Activated CD4-positive, alpha-beta T cell treated with anti-CD3 and anti-CD28 coated beads, Interleukin-2, Interleukin-4, amounts not matched to agents 100 ng/mL and 50 ng/mL, durations not matched to agents 16 hours and 8 hours (primary cell): ENCODE results near the gene FARP1.

Experiments used
- DNase-seq: peaks from one replicate; pipeline ENCODE4 v3.0.0-alpha.2; 2020; ENCODE audit warnings: low spot score

The FARP1 gene

DNA sequence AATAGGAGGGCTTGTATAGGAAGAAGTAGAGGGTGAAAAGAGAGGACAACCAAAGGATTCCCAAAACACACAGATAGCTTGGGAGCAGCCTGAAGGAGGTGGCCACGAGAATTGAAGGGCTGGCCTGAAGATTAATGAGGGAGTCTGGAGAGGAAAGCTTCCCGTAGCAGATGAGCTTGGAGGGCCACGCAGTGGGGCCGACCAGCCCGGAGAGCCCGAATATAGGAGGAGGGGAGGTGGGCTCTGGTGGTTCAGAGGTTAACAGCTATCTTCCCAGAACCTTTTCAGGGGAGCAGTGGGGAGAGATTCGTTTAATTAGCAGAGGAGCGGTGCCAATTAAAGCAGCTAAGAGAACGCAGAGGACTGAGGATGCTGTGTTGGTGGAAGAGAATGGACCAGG, 279.2 kb downstream of the FARP1 start:
- DNase-seq = no peak

DNA sequence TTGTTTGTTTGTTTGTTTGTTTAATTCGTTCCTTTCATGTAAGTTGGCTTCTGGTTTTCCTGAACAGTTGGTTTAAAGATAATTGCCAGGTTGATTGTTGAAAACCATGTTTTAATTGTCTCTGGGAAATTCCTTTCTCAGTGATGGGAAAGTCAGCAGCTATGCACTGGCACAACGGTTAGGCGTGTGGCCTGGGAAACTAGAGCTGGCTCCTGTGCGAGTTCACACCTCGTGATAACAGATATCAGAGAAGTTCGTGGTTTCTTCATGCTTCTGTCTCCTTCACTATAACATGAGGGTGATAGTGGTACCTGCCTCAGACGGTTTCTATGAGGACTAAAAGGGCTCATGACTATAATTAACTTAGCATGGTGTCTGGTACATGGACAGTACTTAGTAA, 280.5 kb downstream of the FARP1 start:
- DNase-seq = no peak

- DNase-seq = no peak
Observed at GRCh38 chr13:98427331-98427995, 284.6 kb downstream of the FARP1 start.

- no peak for DNase-seq
Observed at GRCh38 chr13:98428256-98428966, 285.5 kb downstream of the FARP1 start.

- DNase-seq = no peak
Observed at GRCh38 chr13:98429081-98429480, 286.2 kb downstream of the FARP1 start.

DNA sequence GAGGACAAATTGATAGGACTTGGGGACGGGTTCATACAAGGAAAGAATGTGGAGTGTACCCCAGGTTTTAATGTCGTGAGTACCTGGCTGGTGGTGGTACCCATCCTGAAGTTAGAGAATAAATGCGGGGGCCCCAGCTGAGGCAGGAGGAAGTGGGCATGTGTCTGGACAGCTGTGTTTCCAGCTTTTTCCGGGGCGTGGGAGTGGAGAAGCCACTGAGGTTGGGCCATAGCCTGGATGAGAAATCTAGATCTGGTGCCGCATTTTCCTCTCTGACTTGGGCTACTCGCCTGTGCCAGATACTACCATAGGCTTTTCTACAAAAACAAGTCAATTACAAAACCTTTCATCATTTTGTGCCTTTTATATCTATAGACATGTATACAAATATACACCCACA, 286.6 kb downstream of the FARP1 start:
- DNase-seq = no peak

- no peak for DNase-seq
Observed at GRCh38 chr13:98429977-98430736, 287.3 kb downstream of the FARP1 start.

GRCh38 chr13:98432638-98433037, 289.7 kb downstream of the FARP1 start:
- no peak for DNase-seq

DNA sequence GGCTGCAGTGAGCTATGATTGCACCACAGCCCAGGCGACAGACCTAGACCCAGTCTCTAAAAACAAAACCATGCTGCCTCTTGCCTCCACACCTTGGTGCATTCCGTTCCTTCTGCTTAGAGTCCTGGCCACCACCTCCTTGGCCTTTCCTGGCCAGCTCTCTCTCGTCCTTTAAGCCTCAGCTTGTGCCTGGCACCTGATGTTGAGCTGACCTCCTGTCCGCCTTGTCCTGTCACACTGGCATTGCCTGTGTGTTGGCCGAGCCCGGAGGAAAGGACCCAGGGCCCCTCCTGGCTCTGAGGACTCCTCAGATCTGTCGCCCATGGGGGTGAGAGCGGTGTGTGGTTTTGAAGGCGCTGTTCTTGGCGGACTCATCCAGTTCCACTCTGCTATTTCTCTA, 290.8 kb downstream of the FARP1 start:
- no peak for DNase-seq

DNA sequence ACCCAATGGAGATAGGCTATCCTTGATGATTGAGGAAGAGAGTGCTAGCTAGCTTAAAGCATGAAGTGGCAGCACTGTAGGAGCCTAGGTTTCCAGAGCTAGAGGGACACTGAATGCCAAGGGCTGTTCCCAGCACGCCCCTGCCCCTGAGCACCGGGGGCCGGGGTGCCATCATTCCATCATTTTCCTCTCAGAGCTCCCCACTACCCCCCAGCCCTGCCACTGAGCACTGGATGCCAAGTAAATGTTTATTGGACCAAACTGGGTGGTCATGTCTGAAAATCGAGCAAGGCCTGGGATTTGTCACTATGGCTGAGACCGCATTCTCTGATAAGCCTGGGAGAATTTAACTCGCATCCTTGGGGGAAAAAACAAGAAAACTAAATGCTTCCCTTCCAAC, 291.2 kb downstream of the FARP1 start:
- DNase-seq = no peak

- DNase-seq = no peak
Observed at GRCh38 chr13:98435376-98435775, 292.5 kb downstream of the FARP1 start.

DNA sequence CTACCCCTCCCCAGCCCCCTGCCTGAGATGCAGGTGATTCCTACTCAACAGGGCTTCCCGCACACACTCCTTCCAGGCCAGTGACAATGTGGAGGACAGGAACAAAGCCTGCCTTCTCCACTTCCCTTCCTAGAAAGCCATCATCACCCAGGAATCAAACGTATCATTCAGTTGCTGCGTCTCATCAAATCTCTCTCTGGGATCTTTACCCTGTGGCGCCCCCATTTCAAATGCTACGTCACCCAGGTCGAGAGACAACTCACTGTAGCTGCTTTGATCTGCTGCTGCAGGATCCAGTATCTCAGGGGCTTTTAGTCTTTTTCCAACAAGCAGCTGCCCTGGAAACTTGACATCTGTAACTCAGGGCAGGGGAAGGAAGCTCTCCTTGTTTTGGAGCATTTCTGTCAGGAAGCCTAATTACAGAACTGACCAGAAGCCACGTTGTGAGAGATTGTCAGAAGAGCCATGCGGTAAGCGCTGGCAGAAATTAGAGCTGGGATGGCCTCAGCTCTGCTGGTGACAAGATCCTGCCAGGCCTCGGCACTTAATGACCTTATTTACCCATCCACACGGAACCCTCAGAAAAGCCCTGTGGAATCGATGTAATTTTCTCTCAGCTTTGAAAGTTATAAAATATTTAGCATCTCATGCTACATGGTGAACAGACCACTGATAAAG, 293.5 kb downstream of the FARP1 start:
- no peak for DNase-seq

- DNase-seq = no peak
Observed at GRCh38 chr13:98438246-98439125, 295.6 kb downstream of the FARP1 start.

- DNase-seq = no peak
Observed at GRCh38 chr13:98439126-98439828, 296.4 kb downstream of the FARP1 start.

DNA sequence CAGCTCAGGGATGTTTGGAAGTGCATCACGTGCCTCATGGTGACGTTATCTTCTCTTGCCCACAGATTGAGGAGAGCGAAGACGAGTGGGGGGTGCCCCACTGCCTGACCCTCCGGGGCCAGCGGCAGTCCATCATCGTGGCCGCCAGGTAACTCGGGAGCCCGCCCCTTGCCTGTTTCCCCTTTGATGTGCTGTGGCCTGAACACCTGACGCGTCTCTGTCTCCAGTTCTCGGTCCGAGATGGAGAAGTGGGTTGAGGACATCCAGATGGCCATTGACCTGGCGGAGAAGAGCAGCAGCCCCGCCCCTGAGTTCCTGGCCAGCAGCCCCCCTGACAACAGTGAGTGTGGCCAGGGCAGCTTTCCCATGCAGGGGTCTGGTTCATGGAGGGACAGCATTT, 297.0 kb downstream of the FARP1 start:
- no peak for DNase-seq

GRCh38 chr13:98440390-98441055, 297.6 kb downstream of the FARP1 start:
- DNase-seq = no peak

DNA sequence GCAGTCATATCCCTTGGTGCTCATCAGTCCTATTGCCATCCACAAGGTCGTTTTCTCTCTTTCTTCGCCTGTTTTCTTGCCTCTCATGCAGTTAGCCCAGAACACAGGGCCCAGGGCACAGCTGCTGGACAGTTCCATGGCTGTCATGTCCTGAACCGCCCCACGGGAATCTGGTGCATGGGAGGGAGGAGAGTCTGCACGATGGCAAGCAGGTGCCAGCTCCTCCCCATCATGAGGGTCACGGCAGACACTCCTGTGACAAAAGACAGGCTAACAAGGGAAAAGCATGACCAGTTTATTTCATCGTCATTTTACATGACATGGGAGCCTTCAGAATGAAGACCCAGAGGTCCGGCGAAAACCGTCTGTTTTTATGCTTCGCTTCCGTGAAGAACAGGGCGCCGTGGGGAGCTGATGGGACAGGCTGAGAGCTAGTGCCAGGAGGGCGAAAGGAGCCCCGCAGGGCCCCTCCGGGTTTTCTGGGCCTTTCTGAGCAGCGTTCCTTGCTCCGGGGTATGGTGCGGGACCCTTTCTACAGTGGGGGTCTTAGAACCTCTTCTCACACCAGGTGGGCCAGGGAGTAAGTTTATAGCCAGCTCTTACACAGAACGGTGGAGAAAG, 298.3 kb downstream of the FARP1 start:
- no peak for DNase-seq

- DNase-seq = no peak
Observed at GRCh38 chr13:98442391-98443230, 299.7 kb downstream of the FARP1 start.

- DNase-seq = no peak
Observed at GRCh38 chr13:98443329-98443728, 300.4 kb downstream of the FARP1 start.
